HepG2 (cell line): Measurements from ENCODE around the gene IGFALS.

ENCODE experiments used
- CTCF ChIP-seq: sonication (generic); formaldehyde crosslinking; IDR thresholded peaks from 2 replicates; pipeline ENCODE4 v1.5.0; 2020; ENCODE audit warnings: mild to moderate bottlenecking, missing genetic modification reagents, moderate library complexity
- TCF12 ChIP-seq, 2 experiments: fragments of 450-650 bp in 1 of 2; sonication (generic) in 1 of 2; formaldehyde crosslinking in 1 of 2; IDR thresholded peaks; 2 replicates each; pipeline versions ENCODE4 v1.6.1 to v1.8.0; 2017 to 2022; ENCODE audit warnings: antibody characterized with exemption in 1 of 2, mild to moderate bottlenecking in 1 of 2, missing genetic modification reagents in 1 of 2, moderate library complexity in 1 of 2
- TCF7L2 ChIP-seq: IDR thresholded peaks from 2 replicates; pipeline ENCODE4 v1.6.1; 2011; ENCODE audit warnings: mild to moderate bottlenecking, low read depth, low read length, moderate library complexity
- ZBTB8A ChIP-seq: sonication (generic); formaldehyde crosslinking; IDR thresholded peaks from 2 replicates; pipeline ENCODE4 v1.4.0; 2020; ENCODE audit warnings: mild to moderate bottlenecking, low read depth, missing genetic modification reagents, borderline replicate concordance
- ZNF446 ChIP-seq: sonication (generic); formaldehyde crosslinking; IDR thresholded peaks from 2 replicates; pipeline ENCODE4 v1.5.0; 2020; ENCODE audit warnings: mild to moderate bottlenecking, missing genetic modification reagents

- TF ChIP-seq ZBTB8A (no peak), ZNF446 (CRISPR knock-in tag) (no peak), TCF7L2 (no peak), CTCF (CRISPR knock-in tag) (no peak), TCF12 (IDR thresholded peaks at IDR 0.05) (no peak), TCF12 (CRISPR knock-in tag; IDR thresholded peaks at IDR 0.05) (no peak)
Observed at GRCh38 chr16:1775846-1776671, 17.4 kb downstream of the IGFALS start.
